HCT116 (cell line): ENCODE results near the gene PCDH9.

Source experiments
- CEBPB ChIP-seq: IDR thresholded peaks from 2 replicates; pipeline ENCODE4 v1.6.1; 2012; ENCODE audit warnings: low read depth
- EZH2 ChIP-seq: fragments of 200-600 bp; sonication (generic); IDR thresholded peaks from 2 replicates; pipeline ENCODE4 v1.6.1; 2017; ENCODE audit warnings: antibody characterized with exemption, mixed run types
- EZH2phosphoT487 ChIP-seq: fragments of 200-600 bp; IDR thresholded peaks from 2 replicates; pipeline ENCODE4 v1.6.1; 2018; ENCODE audit warnings: antibody characterized with exemption, borderline replicate concordance
- JUND ChIP-seq: IDR thresholded peaks from 2 replicates; pipeline ENCODE4 v1.6.1; 2012
- POLR2A ChIP-seq: IDR thresholded peaks from 2 replicates; pipeline ENCODE4 v1.7.0; 2011; ENCODE audit warnings: borderline replicate concordance; ENCODE audit not compliant: insufficient read depth, insufficient read length; ENCODE audit errors: extremely low read depth
- POLR2AphosphoS5 ChIP-seq: IDR thresholded peaks from 2 replicates; pipeline ENCODE4 v1.6.1; 2011; ENCODE audit warnings: mild to moderate bottlenecking, low read depth, low read length, moderate library complexity
- SRF ChIP-seq: IDR thresholded peaks from 2 replicates; pipeline ENCODE4 v1.6.1; 2012; ENCODE audit warnings: low read depth
- TF ChIP-seq, protein P1 (sequence below), 3 experiments: fragments of 200-600 bp in 1 of 3; sonication (generic) in 1 of 3; IDR thresholded peaks in 2 of 3; conservative IDR thresholded peaks in 1 of 3; 2 replicates each; pipeline ENCODE4 v1.5.1; 2012 to 2017; ENCODE audit warnings: low read depth in 2 of 3, low read length in 2 of 3, antibody characterized with exemption in 1 of 3, borderline replicate concordance in 1 of 3, control low read depth in 1 of 3, mild to moderate bottlenecking in 1 of 3, mixed read lengths in 1 of 3, mixed run types in 1 of 3, moderate library complexity in 1 of 3; ENCODE audit not compliant: insufficient read depth in 1 of 3
- TF ChIP-seq, protein P2 (sequence below): IDR thresholded peaks from 2 replicates; pipeline ENCODE4 v1.6.1; 2012
- TF ChIP-seq, protein P3 (sequence below): IDR thresholded peaks from 2 replicates; pipeline ENCODE4 v1.6.1; 2012; ENCODE audit warnings: low read depth

DNA sequence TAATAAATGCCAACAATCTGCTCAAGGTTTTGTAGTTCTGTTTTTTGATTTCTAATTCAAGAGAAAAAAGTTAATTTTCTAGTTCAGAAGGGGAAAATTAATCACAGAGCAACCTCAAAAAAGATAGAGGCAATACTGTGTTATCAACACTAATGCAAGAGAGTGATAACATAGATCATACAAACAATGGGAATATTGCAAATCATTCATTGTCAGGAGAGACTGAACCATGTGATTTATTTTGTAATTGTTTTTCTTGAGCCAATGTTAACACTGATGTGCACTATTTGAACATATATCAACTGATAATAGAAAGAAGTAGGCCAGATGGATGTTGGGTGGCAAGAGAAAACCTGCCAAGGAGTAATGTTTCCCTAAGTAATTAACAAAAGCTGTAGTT is 19.9 kb downstream of the PCDH9 start:
- TF ChIP-seq, protein P1, sequence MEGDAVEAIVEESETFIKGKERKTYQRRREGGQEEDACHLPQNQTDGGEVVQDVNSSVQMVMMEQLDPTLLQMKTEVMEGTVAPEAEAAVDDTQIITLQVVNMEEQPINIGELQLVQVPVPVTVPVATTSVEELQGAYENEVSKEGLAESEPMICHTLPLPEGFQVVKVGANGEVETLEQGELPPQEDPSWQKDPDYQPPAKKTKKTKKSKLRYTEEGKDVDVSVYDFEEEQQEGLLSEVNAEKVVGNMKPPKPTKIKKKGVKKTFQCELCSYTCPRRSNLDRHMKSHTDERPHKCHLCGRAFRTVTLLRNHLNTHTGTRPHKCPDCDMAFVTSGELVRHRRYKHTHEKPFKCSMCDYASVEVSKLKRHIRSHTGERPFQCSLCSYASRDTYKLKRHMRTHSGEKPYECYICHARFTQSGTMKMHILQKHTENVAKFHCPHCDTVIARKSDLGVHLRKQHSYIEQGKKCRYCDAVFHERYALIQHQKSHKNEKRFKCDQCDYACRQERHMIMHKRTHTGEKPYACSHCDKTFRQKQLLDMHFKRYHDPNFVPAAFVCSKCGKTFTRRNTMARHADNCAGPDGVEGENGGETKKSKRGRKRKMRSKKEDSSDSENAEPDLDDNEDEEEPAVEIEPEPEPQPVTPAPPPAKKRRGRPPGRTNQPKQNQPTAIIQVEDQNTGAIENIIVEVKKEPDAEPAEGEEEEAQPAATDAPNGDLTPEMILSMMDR (IDR thresholded peaks at IDR 0.05 in 2 of 3, conservative IDR thresholded peaks at IDR 0.05 in 1 of 3; ENCODE audit: borderline replicate concordance in 1 of 3, insufficient read depth in 1 of 3, low read depth in 2 of 3, low read length in 2 of 3): no peak
- TF ChIP-seq EZH2phosphoT487: no peak
- TF ChIP-seq EZH2: no peak
- no peak for TF ChIP-seq CEBPB
- no peak for TF ChIP-seq POLR2AphosphoS5
- no peak for TF ChIP-seq SRF
- TF ChIP-seq POLR2A: no peak
- TF ChIP-seq, protein P2, sequence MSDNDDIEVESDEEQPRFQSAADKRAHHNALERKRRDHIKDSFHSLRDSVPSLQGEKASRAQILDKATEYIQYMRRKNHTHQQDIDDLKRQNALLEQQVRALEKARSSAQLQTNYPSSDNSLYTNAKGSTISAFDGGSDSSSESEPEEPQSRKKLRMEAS: no peak
- TF ChIP-seq, protein P3, sequence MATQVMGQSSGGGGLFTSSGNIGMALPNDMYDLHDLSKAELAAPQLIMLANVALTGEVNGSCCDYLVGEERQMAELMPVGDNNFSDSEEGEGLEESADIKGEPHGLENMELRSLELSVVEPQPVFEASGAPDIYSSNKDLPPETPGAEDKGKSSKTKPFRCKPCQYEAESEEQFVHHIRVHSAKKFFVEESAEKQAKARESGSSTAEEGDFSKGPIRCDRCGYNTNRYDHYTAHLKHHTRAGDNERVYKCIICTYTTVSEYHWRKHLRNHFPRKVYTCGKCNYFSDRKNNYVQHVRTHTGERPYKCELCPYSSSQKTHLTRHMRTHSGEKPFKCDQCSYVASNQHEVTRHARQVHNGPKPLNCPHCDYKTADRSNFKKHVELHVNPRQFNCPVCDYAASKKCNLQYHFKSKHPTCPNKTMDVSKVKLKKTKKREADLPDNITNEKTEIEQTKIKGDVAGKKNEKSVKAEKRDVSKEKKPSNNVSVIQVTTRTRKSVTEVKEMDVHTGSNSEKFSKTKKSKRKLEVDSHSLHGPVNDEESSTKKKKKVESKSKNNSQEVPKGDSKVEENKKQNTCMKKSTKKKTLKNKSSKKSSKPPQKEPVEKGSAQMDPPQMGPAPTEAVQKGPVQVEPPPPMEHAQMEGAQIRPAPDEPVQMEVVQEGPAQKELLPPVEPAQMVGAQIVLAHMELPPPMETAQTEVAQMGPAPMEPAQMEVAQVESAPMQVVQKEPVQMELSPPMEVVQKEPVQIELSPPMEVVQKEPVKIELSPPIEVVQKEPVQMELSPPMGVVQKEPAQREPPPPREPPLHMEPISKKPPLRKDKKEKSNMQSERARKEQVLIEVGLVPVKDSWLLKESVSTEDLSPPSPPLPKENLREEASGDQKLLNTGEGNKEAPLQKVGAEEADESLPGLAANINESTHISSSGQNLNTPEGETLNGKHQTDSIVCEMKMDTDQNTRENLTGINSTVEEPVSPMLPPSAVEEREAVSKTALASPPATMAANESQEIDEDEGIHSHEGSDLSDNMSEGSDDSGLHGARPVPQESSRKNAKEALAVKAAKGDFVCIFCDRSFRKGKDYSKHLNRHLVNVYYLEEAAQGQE: no peak
- no peak for TF ChIP-seq JUND
